Keratinocyte (primary cell): ENCODE data around the gene SOS1. TPM values are rescaled to one million over a fixed set of nuclear protein-coding genes. Genes with fewer than 3 reads are reported as not detected.

ENCODE experiments used
- DNase-seq: peaks from one replicate; pipeline ENCODE4 v3.0.0-alpha.2; 2011; ENCODE audit warnings: low read depth, missing footprints, low spot score
- FAIRE-seq: peaks from 2 replicates; lab custom pipeline; 2011; peaks lifted over from hg19 to GRCh38; lab: Jason Lieb, UNC
- H2AFZ ChIP-seq: 2 replicates; pipeline ENCODE4 v1.6.0; 2012; ENCODE audit warnings: low read length, control low read depth, inconsistent platforms; ENCODE audit not compliant: control insufficient read depth
- H3K27ac ChIP-seq: 2 replicates; pipeline ENCODE4 v1.5.1; 2011; ENCODE audit warnings: low read length; ENCODE audit not compliant: control insufficient read depth, insufficient read depth
- H3K27me3 ChIP-seq: 3 replicates; pipeline ENCODE4 v1.6.0; 2011; ENCODE audit warnings: low read length; ENCODE audit not compliant: control insufficient read depth, insufficient read depth; ENCODE audit errors: extremely low read depth
- H3K36me3 ChIP-seq, 2 experiments: 2 replicates in 1 of 2; 3 replicates in 1 of 2; pipeline ENCODE4 v1.5.1; 2011; ENCODE audit warnings: low read length in 2 of 2, mild to moderate bottlenecking in 1 of 2; ENCODE audit not compliant: control insufficient read depth in 2 of 2, insufficient read depth in 2 of 2; ENCODE audit errors: extremely low read depth in 1 of 2
- H3K4me1 ChIP-seq: 3 replicates; pipeline ENCODE4 v1.5.1; 2011; ENCODE audit warnings: low read length; ENCODE audit not compliant: control insufficient read depth, insufficient read depth; ENCODE audit errors: extremely low read depth
- H3K4me2 ChIP-seq: 3 replicates; pipeline ENCODE4 v1.6.0; 2011; ENCODE audit warnings: low read depth, low read length; ENCODE audit not compliant: control insufficient read depth, insufficient read depth; ENCODE audit errors: extremely low read depth
- H3K4me3 ChIP-seq, 3 experiments: fragments of 200-600 bp in 1 of 3; sonication (generic) in 1 of 3; 2 replicates in 2 of 3; 3 replicates in 1 of 3; pipeline ENCODE4 v1.5.1; 2011 to 2016; ENCODE audit warnings: low read length in 3 of 3, mild to moderate bottlenecking in 3 of 3, control low read depth in 2 of 3, inconsistent platforms in 1 of 3, low read depth in 1 of 3, mixed read lengths in 1 of 3, mixed run types in 1 of 3, moderate library complexity in 1 of 3; ENCODE audit not compliant: control insufficient read depth in 2 of 3, insufficient read depth in 2 of 3; ENCODE audit errors: extremely low read depth in 1 of 3
- H3K79me2 ChIP-seq: 2 replicates; pipeline ENCODE4 v1.6.0; 2012; ENCODE audit warnings: low read length; ENCODE audit not compliant: control insufficient read depth, insufficient read depth
- H3K9ac ChIP-seq: 3 replicates; pipeline ENCODE4 v1.6.0; 2011; ENCODE audit warnings: low read length; ENCODE audit not compliant: control insufficient read depth, insufficient read depth; ENCODE audit errors: extremely low read depth
- H3K9me1 ChIP-seq: 3 replicates; pipeline ENCODE4 v1.6.0; 2011; ENCODE audit warnings: low read length; ENCODE audit not compliant: control insufficient read depth, insufficient read depth; ENCODE audit errors: extremely low read depth
- H3K9me3 ChIP-seq: 2 replicates; pipeline ENCODE4 v1.5.1; 2012; ENCODE audit warnings: low read depth, low read length; ENCODE audit not compliant: control insufficient read depth
- H4K20me1 ChIP-seq: 3 replicates; pipeline ENCODE4 v1.6.0; 2011; ENCODE audit warnings: low read length; ENCODE audit not compliant: control insufficient read depth, insufficient read depth; ENCODE audit errors: extremely low read depth
- CTCF ChIP-seq, 3 experiments: IDR thresholded peaks in 1 of 3; conservative IDR thresholded peaks in 1 of 3; optimal IDR thresholded peaks in 1 of 3; 2 replicates in 2 of 3; 3 replicates in 1 of 3; pipeline versions ENCODE3 to v1.5.1; 2011; ENCODE audit warnings: low read length in 3 of 3, mild to moderate bottlenecking in 3 of 3, moderate library complexity in 2 of 3, control low read depth in 1 of 3, inconsistent platforms in 1 of 3; ENCODE audit not compliant: insufficient read depth in 2 of 3; ENCODE audit errors: extremely low read depth in 1 of 3
- EZH2 ChIP-seq: IDR thresholded peaks from one replicate; pipeline ENCODE4 v1.6.1; 2012; ENCODE audit warnings: inconsistent platforms, mild to moderate bottlenecking, low read length, moderate library complexity
- dilution Hi-C: fragments of 300-500 bp; cut with MboI; formaldehyde crosslinking; loops from one replicate; pipeline ENCODE4 v1.7.0; 2020; ENCODE audit warnings: low sequenced_read_pairs; ENCODE audit not compliant: extremely low pct_ligation_motif_present
- polyA plus RNA-seq, 5 experiments: library from polyadenylated mRNA; depleted of rRNA in 3 of 5; stranded (reverse) in 3 of 5; stranded (forward) in 1 of 5; unstranded in 1 of 5; fragments of >200 nt; gene quantifications; 1 replicate in 1 of 5; 2 replicates in 3 of 5; 3 replicates in 1 of 5; pipeline versions ENCODE4 v1.2.1 to v1.2.3, GENCODE V29; 2011 to 2012; ENCODE audit warnings: missing spikeins in 2 of 5, low read depth in 1 of 5, low replicate concordance in 1 of 5

SOS1 gene
- polyA plus RNA-seq, 1 donor (not counting 4 experiments of a cell fraction or from before 2014, with no cell fraction given) = 21.5 TPM

GRCh38 chr2:39065616-39066015 is 55.2 kb downstream of the SOS1 start:
- Histone ChIP-seq H3K4me3 (no peak overlapping the region), H3K9ac (no peak overlapping the region), H3K36me3 (no peaks in the 10 kb centered on the region), H3K27ac (peak overlapping the region; percentile 4), H3K4me1 (peaks cover 22% of the 10 kb centered on the region), H3K79me2 (peaks cover 8% of the 10 kb centered on the region), H4K20me1 (no peaks in the 10 kb centered on the region), H3K27me3 (no peaks in the 10 kb centered on the region), H2AFZ (no peak overlapping the region), H3K9me3 (no peaks in the 10 kb centered on the region), H3K4me2 (no peak overlapping the region), H3K9me1 (no peaks in the 10 kb centered on the region)
- dilution Hi-C loops = loop anchor here (25.0 kb wide), 1 partner anchor 147 kb away; no protein-coding TSS in a partner anchor
- FAIRE-seq (no peak), DNase-seq (no peak)
- no peak for TF ChIP-seq CTCF (optimal IDR thresholded peaks at IDR 0.05 in 1 of 3, IDR thresholded peaks at IDR 0.05 in 1 of 3, conservative IDR thresholded peaks at IDR 0.05 in 1 of 3; ENCODE audit: extremely low read depth in 1 of 3, insufficient read depth in 2 of 3, low read length in 3 of 3)
- TF ChIP-seq EZH2 = no peak

DNA sequence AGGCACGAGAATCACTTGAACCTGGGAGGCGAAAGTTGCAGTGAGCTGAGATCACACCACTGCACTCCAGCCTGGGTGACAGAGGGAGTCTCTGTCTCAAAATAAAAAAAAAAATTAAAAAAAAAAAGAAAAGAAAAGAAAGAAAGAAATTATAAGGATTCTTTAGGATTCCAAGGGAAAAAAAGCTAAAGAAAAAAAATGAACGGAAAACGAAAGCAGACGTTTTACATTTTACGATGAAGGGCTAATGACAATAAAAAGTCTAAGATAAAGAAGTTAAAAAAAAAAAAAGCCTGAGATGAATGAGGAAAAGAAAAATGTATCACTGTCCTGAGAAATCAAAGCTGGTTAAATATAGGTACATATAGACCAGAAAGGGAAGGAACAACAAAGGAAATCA is 58.5 kb downstream of the SOS1 start:
- Histone ChIP-seq H3K27me3 (no peaks in the 10 kb centered on the region), H3K9me3 (no peaks in the 10 kb centered on the region), H3K9me1 (no peaks in the 10 kb centered on the region), H3K4me1 (peaks cover 8% of the 10 kb centered on the region), H4K20me1 (no peaks in the 10 kb centered on the region), H3K4me3 (no peak overlapping the region), H3K27ac (no peak overlapping the region), H3K9ac (no peak overlapping the region), H3K36me3 (no peaks in the 10 kb centered on the region), H3K79me2 (no peaks in the 10 kb centered on the region), H3K4me2 (no peak overlapping the region), H2AFZ (no peak overlapping the region)
- dilution Hi-C loops = loop anchor here (25.0 kb wide), 1 partner anchor 150 kb away; no protein-coding TSS in a partner anchor
- no peak for DNase-seq
- no peak for FAIRE-seq
- TF ChIP-seq CTCF (optimal IDR thresholded peaks at IDR 0.05 in 1 of 3, IDR thresholded peaks at IDR 0.05 in 1 of 3, conservative IDR thresholded peaks at IDR 0.05 in 1 of 3; ENCODE audit: extremely low read depth in 1 of 3, insufficient read depth in 2 of 3, low read length in 3 of 3) = no peak
- TF ChIP-seq EZH2 = no peak
